PC-3 (cell line): ENCODE data around the gene SYMPK.
A peak's percentile ranks its signal among the peaks of the same experiment; 100 is the strongest.

Experiments used
- CTCF ChIP-seq: fragments of 300-600 bp; sonication (generic); conservative IDR thresholded peaks from 2 replicates; pipeline ENCODE4 v1.5.1; 2017; ENCODE audit warnings: antibody characterized with exemption, low read depth, mild to moderate bottlenecking, low read length
- EZH2 ChIP-seq: fragments of 300-600 bp; sonication (generic); IDR thresholded peaks from one replicate; pipeline ENCODE4 v1.6.1; 2017; ENCODE audit warnings: antibody characterized with exemption, mild to moderate bottlenecking, low read length; ENCODE audit not compliant: unreplicated experiment
- EZH2phosphoT487 ChIP-seq: fragments of 300-600 bp; sonication (generic); IDR thresholded peaks from 2 replicates; pipeline ENCODE4 v1.6.1; 2018; ENCODE audit warnings: mild to moderate bottlenecking, antibody characterized with exemption, low read length, borderline replicate concordance

- TF ChIP-seq CTCF: peak; percentile 94
- no peak for TF ChIP-seq EZH2
- no peak for TF ChIP-seq EZH2phosphoT487
These were observed 20.0 kb upstream of the SYMPK start for GRCh38 chr19:45882652-45883585.
